Lung (tissue), 12 donors: ENCODE results near the gene CHSY1. TPM values are rescaled to one million over a fixed set of nuclear protein-coding genes. Genes with fewer than 3 reads are reported as not detected.

Source experiments
- ATAC-seq: fragments of 200-7000 bp; cut with Tn5 transposase; one replicate; pipeline ENCODE4 v1.9.1; 2020; ENCODE audit warnings: moderate number of reproducible peaks; ENCODE audit not compliant: insufficient read depth, low FRiP score
- DNase-seq, 3 donors: peaks; one replicate each; pipeline ENCODE4 v3.0.0-alpha.2; 2013 to 2017
- H3K27ac ChIP-seq, 2 donors: one replicate each; pipeline ENCODE4 v1.5.1; 2013; ENCODE audit warnings: mild to moderate bottlenecking in 2 of 2, moderate library complexity in 2 of 2, control low read depth in 1 of 2, inconsistent platforms in 1 of 2, low read depth in 1 of 2, low read length in 1 of 2
- H3K27me3 ChIP-seq, 3 donors: one replicate each; pipeline ENCODE4 v1.5.1; 2013; ENCODE audit warnings: low read length in 2 of 3; ENCODE audit not compliant: control insufficient read depth in 3 of 3, insufficient read depth in 3 of 3
- H3K36me3 ChIP-seq, 4 donors: one replicate each; pipeline ENCODE4 v1.5.1; 2013; ENCODE audit warnings: low read length in 4 of 4, mild to moderate bottlenecking in 1 of 4, moderate library complexity in 1 of 4; ENCODE audit not compliant: control insufficient read depth in 4 of 4, insufficient read depth in 4 of 4
- H3K4me1 ChIP-seq, 5 donors: one replicate each; pipeline ENCODE4 v1.5.1; 2013; ENCODE audit warnings: low read length in 5 of 5, mild to moderate bottlenecking in 2 of 5, moderate library complexity in 1 of 5; ENCODE audit not compliant: control insufficient read depth in 5 of 5, insufficient read depth in 5 of 5
- H3K4me3 ChIP-seq: one replicate; pipeline ENCODE4 v1.5.1; 2013; ENCODE audit warnings: mild to moderate bottlenecking, control low read depth, moderate library complexity
- H3K9ac ChIP-seq, 2 donors: one replicate each; pipeline ENCODE4 v1.5.1; 2013; ENCODE audit warnings: low read length in 2 of 2, control low read depth in 1 of 2; ENCODE audit not compliant: insufficient read depth in 1 of 2
- H3K9me3 ChIP-seq, 4 donors: one replicate each; pipeline ENCODE4 v1.5.1; 2013; ENCODE audit warnings: low read length in 3 of 4, mild to moderate bottlenecking in 1 of 4, moderate library complexity in 1 of 4; ENCODE audit not compliant: control insufficient read depth in 4 of 4, insufficient read depth in 3 of 4
- WGBS, 2 donors: extraction: QIAGEN DNeasy Blood & Tissue Kit; methylation state at CpG; one replicate each; pipeline ENCODE4 v1.1.7; 2013; 5-methylcytosine and 5-hydroxymethylcytosine counted together
- polyA plus RNA-seq, 2 donors: library from polyadenylated mRNA; stranded (reverse); fragments of 200-250 nt; gene quantifications; one replicate each; pipeline ENCODE4 v1.2.1, GENCODE V29; 2013
- total RNA-seq, 2 donors: library from RNA; depleted of rRNA in 1 of 2; stranded (reverse); fragments of >200 nt in 1 of 2; gene quantifications; one replicate each; pipeline ENCODE4 v1.2.1, GENCODE V29; 2014 to 2021
- TF ChIP-seq, protein P1 (sequence below): IDR thresholded peaks from 2 replicates; pipeline ENCODE4 v1.5.1; 2012; ENCODE audit warnings: mild to moderate bottlenecking; ENCODE audit errors: control extremely low read depth, extremely low read depth
- donor health status: control.
- donor health status: control.
- donor health status: Bipolar disorder and iron deficiency.
- donor health status: healthy.
- donor health status: DM: yes; HTN: yes; CAD: no.

CHSY1 gene
- total and polyA plus RNA-seq, 4 donors = 11.8 to 52.2 (median 30.4) TPM

GRCh38 chr15:101158166-101159095 lies 93.4 kb downstream of the CHSY1 start:
- TF ChIP-seq, protein P1, sequence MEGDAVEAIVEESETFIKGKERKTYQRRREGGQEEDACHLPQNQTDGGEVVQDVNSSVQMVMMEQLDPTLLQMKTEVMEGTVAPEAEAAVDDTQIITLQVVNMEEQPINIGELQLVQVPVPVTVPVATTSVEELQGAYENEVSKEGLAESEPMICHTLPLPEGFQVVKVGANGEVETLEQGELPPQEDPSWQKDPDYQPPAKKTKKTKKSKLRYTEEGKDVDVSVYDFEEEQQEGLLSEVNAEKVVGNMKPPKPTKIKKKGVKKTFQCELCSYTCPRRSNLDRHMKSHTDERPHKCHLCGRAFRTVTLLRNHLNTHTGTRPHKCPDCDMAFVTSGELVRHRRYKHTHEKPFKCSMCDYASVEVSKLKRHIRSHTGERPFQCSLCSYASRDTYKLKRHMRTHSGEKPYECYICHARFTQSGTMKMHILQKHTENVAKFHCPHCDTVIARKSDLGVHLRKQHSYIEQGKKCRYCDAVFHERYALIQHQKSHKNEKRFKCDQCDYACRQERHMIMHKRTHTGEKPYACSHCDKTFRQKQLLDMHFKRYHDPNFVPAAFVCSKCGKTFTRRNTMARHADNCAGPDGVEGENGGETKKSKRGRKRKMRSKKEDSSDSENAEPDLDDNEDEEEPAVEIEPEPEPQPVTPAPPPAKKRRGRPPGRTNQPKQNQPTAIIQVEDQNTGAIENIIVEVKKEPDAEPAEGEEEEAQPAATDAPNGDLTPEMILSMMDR = no peak
- ATAC-seq (no peak), DNase-seq (no peak)
- H3K9me3 ChIP-seq = no peaks in the 10 kb centered on the region
- H3K27me3 ChIP-seq = no peaks in the 10 kb centered on the region
- WGBS, 2 donors = 91 to 92% methylated on average over 30 of the region's 30 CpGs
- no peak overlapping the region for H3K9ac ChIP-seq
- H3K36me3 ChIP-seq = no peaks in the 10 kb centered on the region
- no peak overlapping the region for H3K27ac ChIP-seq
- peaks cover 0 to 40% (median 17%) of the 10 kb centered on the region in 5 donors for H3K4me1 ChIP-seq
- H3K4me3 ChIP-seq = no peak overlapping the region

DNA sequence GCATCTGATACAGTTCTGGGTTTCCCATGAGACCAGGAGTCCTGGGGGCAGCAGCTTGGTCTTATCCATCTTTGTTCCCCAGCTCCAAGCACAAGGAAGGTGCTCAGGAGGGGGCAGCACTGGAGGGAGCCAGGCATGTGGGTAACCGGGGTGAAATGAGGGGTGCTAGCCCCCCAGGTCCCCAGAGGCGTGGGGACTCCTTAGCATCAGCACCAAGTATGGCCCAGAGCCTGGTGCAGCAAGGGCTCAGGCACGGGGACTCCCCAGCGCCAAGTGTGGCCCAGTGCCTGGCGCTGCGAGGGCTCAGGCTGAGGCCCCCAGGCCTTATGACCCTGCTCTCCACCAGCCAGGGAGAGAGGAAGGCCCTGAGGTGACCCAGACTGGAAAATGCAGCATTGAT lies 94.1 kb downstream of the CHSY1 start:
- H3K36me3 ChIP-seq = no peaks in the 10 kb centered on the region
- TF ChIP-seq, protein P1 = no peak
- H3K27ac ChIP-seq = no peak overlapping the region
- no peak overlapping the region for H3K9ac ChIP-seq
- no peak for DNase-seq
- 94 to 97% methylated on average over 6 of the region's 6 CpGs for WGBS, 2 donors
- ATAC-seq = no peak
- no peaks in the 10 kb centered on the region for H3K27me3 ChIP-seq
- peaks cover 0 to 3% (median 0%) of the 10 kb centered on the region in 4 donors for H3K9me3 ChIP-seq
- H3K4me1 ChIP-seq = peaks cover 0 to 34% (median 15%) of the 10 kb centered on the region in 5 donors
- H3K4me3 ChIP-seq = no peak overlapping the region

GRCh38 chr15:101156509-101157159 lies 95.2 kb downstream of the CHSY1 start:
- TF ChIP-seq, protein P1 = no peak
- H3K27ac ChIP-seq = no peak overlapping the region
- peaks cover 0 to 3% (median 0%) of the 10 kb centered on the region in 4 donors for H3K9me3 ChIP-seq
- DNase-seq (no peak), ATAC-seq (no peak)
- 93 to 95% methylated on average over 21 of the region's 21 CpGs for WGBS, 2 donors
- H3K27me3 ChIP-seq = no peaks in the 10 kb centered on the region
- H3K36me3 ChIP-seq = no peaks in the 10 kb centered on the region
- H3K4me1 ChIP-seq = peaks cover 0 to 25% (median 8%) of the 10 kb centered on the region in 5 donors
- no peak overlapping the region for H3K9ac ChIP-seq
- no peak overlapping the region for H3K4me3 ChIP-seq
